Ascending aorta (tissue), 2 donors: ENCODE data around the gene AADACL3. TPM values are rescaled to one million over a fixed set of nuclear protein-coding genes. Genes with fewer than 3 reads are reported as not detected.

Experiments
- DNase-seq, 2 donors: peaks; one replicate each; pipeline ENCODE4 v3.0.0-alpha.2; 2019; ENCODE audit warnings: low spot score in 2 of 2
- H3K27ac ChIP-seq, 2 donors: fragments of 200-600 bp; sonication (generic); one replicate each; pipeline ENCODE4 v1.5.1; 2016 to 2017; ENCODE audit warnings: mild to moderate bottlenecking in 1 of 2
- H3K27me3 ChIP-seq: fragments of 200-600 bp; sonication (generic); one replicate; pipeline ENCODE4 v1.5.1; 2017
- H3K36me3 ChIP-seq, 2 donors: fragments of 200-600 bp; sonication (generic); one replicate each; pipeline ENCODE4 v1.5.1; 2016
- H3K4me1 ChIP-seq, 2 donors: fragments of 200-600 bp; sonication (generic); one replicate each; pipeline ENCODE4 v1.5.1; 2016 to 2017; ENCODE audit warnings: mild to moderate bottlenecking in 1 of 2
- H3K4me3 ChIP-seq, 2 donors: fragments of 200-600 bp; sonication (generic); one replicate each; pipeline ENCODE4 v1.5.1; 2016 to 2017; ENCODE audit warnings: mild to moderate bottlenecking in 1 of 2
- H3K9me3 ChIP-seq, 2 donors: fragments of 200-600 bp; sonication (generic); one replicate each; pipeline ENCODE4 v1.5.1; 2016
- CTCF ChIP-seq, 3 experiments: fragments of 200-600 bp in 2 of 3; fragments of 450-650 bp in 1 of 3; sonication (generic) in 2 of 3; IDR thresholded peaks; one replicate each; pipeline ENCODE4 v1.5.1; 2016 to 2019; ENCODE audit warnings: antibody characterized with exemption in 3 of 3, mild to moderate bottlenecking in 1 of 3, moderate library complexity in 1 of 3
- intact Hi-C: fragments of 100-400 bp; cut with DNase I; formaldehyde crosslinking; loops from one replicate; pipeline ENCODE4 v1.15.1; 2023
- total RNA-seq: library from RNA; depleted of rRNA; stranded (reverse); fragments of >200 nt; gene quantifications from one replicate; pipeline ENCODE4 v1.1.0, GENCODE V29; 2016

The AADACL3 gene
- total RNA-seq, 1 donor from 2014 or later: not detected

GRCh38 chr1:12774801-12775345 lies 59.0 kb downstream of the AADACL3 start:
- no peaks in the 10 kb centered on the region for H3K27me3 ChIP-seq
- H3K4me1 ChIP-seq: no peaks in the 10 kb centered on the region
- H3K9me3 ChIP-seq: no peaks in the 10 kb centered on the region
- no peak overlapping the region for H3K27ac ChIP-seq
- DNase-seq: no peak
- intact Hi-C loops: no loop called here
- TF ChIP-seq CTCF (IDR thresholded peaks at IDR 0.05): no peak
- no peaks in the 10 kb centered on the region for H3K36me3 ChIP-seq
- no peak overlapping the region for H3K4me3 ChIP-seq

GRCh38 chr1:12775443-12775842 lies 59.5 kb downstream of the AADACL3 start:
- no peaks in the 10 kb centered on the region for H3K36me3 ChIP-seq
- no peak overlapping the region for H3K4me3 ChIP-seq
- H3K27ac ChIP-seq: no peak overlapping the region
- intact Hi-C loops: no loop called here
- no peaks in the 10 kb centered on the region for H3K4me1 ChIP-seq
- DNase-seq: no peak
- no peaks in the 10 kb centered on the region for H3K9me3 ChIP-seq
- no peaks in the 10 kb centered on the region for H3K27me3 ChIP-seq
- TF ChIP-seq CTCF (IDR thresholded peaks at IDR 0.05): no peak

GRCh38 chr1:12776801-12777557 lies 61.1 kb downstream of the AADACL3 start:
- no peaks in the 10 kb centered on the region for H3K4me1 ChIP-seq

More at GRCh38 chr1:12776801-12777557, 61.1 kb downstream of the AADACL3 start:
- no peak for DNase-seq
- intact Hi-C loops: no loop called here
- H3K4me3 ChIP-seq: no peak overlapping the region
- H3K9me3 ChIP-seq: no peaks in the 10 kb centered on the region
- no peaks in the 10 kb centered on the region for H3K36me3 ChIP-seq
- no peak for TF ChIP-seq CTCF (IDR thresholded peaks at IDR 0.05)
- no peak overlapping the region for H3K27ac ChIP-seq
- H3K27me3 ChIP-seq: no peaks in the 10 kb centered on the region

Other genes with a start within 250 kb of the AADACL3 start
- 39.4 TPM for gene DHRS3, start 97.9 kb upstream of the AADACL3 start, total RNA-seq
- gene AADACL4, start 72.0 kb upstream of the AADACL3 start, total RNA-seq: not detected
- gene CFAP107, start 30.1 kb downstream of the AADACL3 start, total RNA-seq: not detected
- not detected for gene PRAMEF12, start 57.6 kb downstream of the AADACL3 start, total RNA-seq
- not detected for gene PRAMEF1, start 75.3 kb downstream of the AADACL3 start, total RNA-seq
- gene PRAMEF11, start 115.3 kb downstream of the AADACL3 start, total RNA-seq: not detected
- not detected for gene HNRNPCL1, start 132.6 kb downstream of the AADACL3 start, total RNA-seq
- gene PRAMEF2, start 141.0 kb downstream of the AADACL3 start, total RNA-seq: not detected
- not detected for gene PRAMEF4, start 170.1 kb downstream of the AADACL3 start, total RNA-seq
- gene PRAMEF10, start 182.2 kb downstream of the AADACL3 start, total RNA-seq: not detected
- gene PRAMEF7, start 200.5 kb downstream of the AADACL3 start, total RNA-seq: not detected
- gene PRAMEF6, start 231.5 kb downstream of the AADACL3 start, total RNA-seq: not detected